ENCODE results near the gene C1orf210.

The C1orf210 gene

GRCh38 chr1:43312212-43312623 lies 26.8 kb upstream of the C1orf210 start:
- no peak for DNase-seq (ENCODE audit: low read depth in 2 of 2)

- no peak for DNase-seq (ENCODE audit: low read depth in 2 of 2)
Measured at GRCh38 chr1:43311521-43311920, 26.1 kb upstream of the C1orf210 start.

GRCh38 chr1:43309405-43310025 lies 24.1 kb upstream of the C1orf210 start:
- no peak for DNase-seq (ENCODE audit: low read depth in 2 of 2)

GRCh38 chr1:43308635-43309404 lies 23.4 kb upstream of the C1orf210 start:
- no peak for DNase-seq (ENCODE audit: low read depth in 2 of 2)

- DNase-seq (ENCODE audit: low read depth in 2 of 2), result no peak
Measured at GRCh38 chr1:43307458-43308158, 22.2 kb upstream of the C1orf210 start.

- no peak for DNase-seq (ENCODE audit: low read depth in 2 of 2)
Measured at GRCh38 chr1:43306688-43307457, 21.5 kb upstream of the C1orf210 start.

- DNase-seq (ENCODE audit: low read depth in 2 of 2), result no peak
Measured at GRCh38 chr1:43305926-43306687, 20.7 kb upstream of the C1orf210 start.

- DNase-seq (ENCODE audit: low read depth in 2 of 2), result no peak
Measured at GRCh38 chr1:43305461-43305860, 20.1 kb upstream of the C1orf210 start.

GRCh38 chr1:43304771-43305300 lies 19.5 kb upstream of the C1orf210 start:
- no peak for DNase-seq (ENCODE audit: low read depth in 2 of 2)

- no peak for DNase-seq (ENCODE audit: low read depth in 2 of 2)
Measured at GRCh38 chr1:43304314-43304681, 18.9 kb upstream of the C1orf210 start.

- no peak for DNase-seq (ENCODE audit: low read depth in 2 of 2)
Measured at GRCh38 chr1:43303471-43304313, 18.3 kb upstream of the C1orf210 start.

- DNase-seq (ENCODE audit: low read depth in 2 of 2), result no peak
Measured at GRCh38 chr1:43302721-43303470, 17.5 kb upstream of the C1orf210 start.

- DNase-seq (ENCODE audit: low read depth in 2 of 2), result no peak
Measured at GRCh38 chr1:43302201-43302600, 16.8 kb upstream of the C1orf210 start.

GRCh38 chr1:43300378-43301094 lies 15.2 kb upstream of the C1orf210 start, which contains the start of gene TIE1:
Gene TIE1 (plus strand): TSS chr1:43300982. CDS start chr1:43301072, 90 bp downstream.
- no peak for DNase-seq (ENCODE audit: low read depth in 2 of 2)

- no peak for DNase-seq (ENCODE audit: low read depth in 2 of 2)
Measured at GRCh38 chr1:43299101-43299500, 13.7 kb upstream of the C1orf210 start.

- DNase-seq (ENCODE audit: low read depth in 2 of 2), result no peak
Measured at GRCh38 chr1:43298055-43298454, 12.7 kb upstream of the C1orf210 start.

- DNase-seq (ENCODE audit: low read depth in 2 of 2), result no peak
Measured at GRCh38 chr1:43296207-43296606, 10.8 kb upstream of the C1orf210 start.

GRCh38 chr1:43294761-43295160 lies 9.4 kb upstream of the C1orf210 start:
- DNase-seq (ENCODE audit: low read depth in 2 of 2), result no peak

All from stimulated activated CD8-positive, alpha-beta memory T cell treated with anti-CD3 and anti-CD28 coated beads, Interleukin-15, amount 100 ng/mL, for 4 hours (primary cell).